Calu3 (cell line): ENCODE data around the gene MYO1B. TPM values are rescaled to one million over a fixed set of nuclear protein-coding genes. Genes with fewer than 3 reads are reported as not detected.

Experiments used
- BruUV-seq: library from RNA; stranded (reverse); fragments of 400-500 nt; replicated peaks from 2 replicates; lab custom pipeline; 2021; lab: Mats Ljungman, UMichigan
- CTCF ChIA-PET: fragments of 300-600 bp; sonication (Branson Sonifier 250); formaldehyde crosslinking; loops from one replicate; lab custom pipeline; 2022; ENCODE audit warnings: antibody characterized with exemption; lab: Charles Lee
- DNase-seq: peaks from one replicate; pipeline ENCODE4 v3.0.0; 2022
- H3K27ac Mint-ChIP-seq: one replicate; pipeline ENCODE4 v1.8.0; 2022; ENCODE audit warnings: mixed read lengths; ENCODE audit not compliant: unreplicated experiment
- H3K27me3 Mint-ChIP-seq: one replicate; pipeline ENCODE4 v1.8.0; 2022; ENCODE audit warnings: mixed read lengths; ENCODE audit not compliant: unreplicated experiment
- H3K36me3 Mint-ChIP-seq: one replicate; pipeline ENCODE4 v1.8.0; 2022; ENCODE audit warnings: mild to moderate bottlenecking, moderate library complexity, mixed read lengths; ENCODE audit not compliant: insufficient read depth, unreplicated experiment
- H3K4me1 Mint-ChIP-seq: one replicate; pipeline ENCODE4 v1.8.0; 2022; ENCODE audit warnings: mild to moderate bottlenecking, low read depth, mixed read lengths; ENCODE audit not compliant: unreplicated experiment
- H3K4me3 Mint-ChIP-seq: one replicate; pipeline ENCODE4 v1.8.0; 2022; ENCODE audit warnings: mild to moderate bottlenecking, low read depth, moderate library complexity, mixed read lengths; ENCODE audit not compliant: unreplicated experiment
- H3K9me3 Mint-ChIP-seq: one replicate; pipeline ENCODE4 v1.8.0; 2022; ENCODE audit warnings: low read depth, mixed read lengths; ENCODE audit not compliant: unreplicated experiment
- CTCF ChIP-seq: fragments of 200-600 bp; IDR thresholded peaks from one replicate; pipeline ENCODE4 v1.8.0; 2022; ENCODE audit warnings: antibody characterized with exemption; ENCODE audit not compliant: unreplicated experiment
- intact Hi-C: fragments of 100-400 bp; cut with micrococcal nuclease; formaldehyde crosslinking; loops from one replicate; pipeline ENCODE4 v1.10.0; 2022; ENCODE audit not compliant: unreplicated experiment
- total RNA-seq: library from RNA; stranded (reverse); gene quantifications from 2 replicates; pipeline ENCODE4 v1.2.3, GENCODE V29; 2022

Gene MYO1B
- total RNA-seq, 1 experiment from 2014 or later = 64.5 TPM

DNA sequence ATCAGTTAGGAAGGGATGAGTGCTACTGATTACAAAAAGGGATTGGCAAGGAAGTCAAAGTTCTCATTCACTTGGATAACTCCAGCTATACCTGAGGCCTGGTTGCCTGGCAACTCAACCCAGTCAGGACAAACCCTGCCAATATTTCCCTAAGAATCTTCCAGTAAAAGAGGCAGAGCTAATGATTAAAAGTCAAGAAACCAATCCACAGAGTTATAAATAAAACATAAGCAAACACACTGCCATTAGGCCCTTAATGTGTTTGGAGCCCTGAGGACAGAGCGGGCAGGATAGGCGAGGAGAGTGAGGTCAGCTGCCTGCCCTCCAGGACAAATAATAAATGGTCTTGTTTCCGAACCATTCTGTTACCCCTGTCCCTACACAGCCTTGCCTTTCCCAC, 217.2 kb downstream of the MYO1B start:
- BruUV-seq = no TSS peak
- CTCF ChIA-PET = no interaction called here
- Mint-ChIP-seq H3K4me1 (no peaks in the 10 kb centered on the region), H3K36me3 (no peaks in the 10 kb centered on the region), H3K9me3 (peaks cover 8% of the 10 kb centered on the region), H3K27ac (no peak overlapping the region), H3K4me3 (no peak overlapping the region), H3K27me3 (no peaks in the 10 kb centered on the region)
- intact Hi-C loops = no loop called here
- no peak for TF ChIP-seq CTCF
- no peak for DNase-seq

DNA sequence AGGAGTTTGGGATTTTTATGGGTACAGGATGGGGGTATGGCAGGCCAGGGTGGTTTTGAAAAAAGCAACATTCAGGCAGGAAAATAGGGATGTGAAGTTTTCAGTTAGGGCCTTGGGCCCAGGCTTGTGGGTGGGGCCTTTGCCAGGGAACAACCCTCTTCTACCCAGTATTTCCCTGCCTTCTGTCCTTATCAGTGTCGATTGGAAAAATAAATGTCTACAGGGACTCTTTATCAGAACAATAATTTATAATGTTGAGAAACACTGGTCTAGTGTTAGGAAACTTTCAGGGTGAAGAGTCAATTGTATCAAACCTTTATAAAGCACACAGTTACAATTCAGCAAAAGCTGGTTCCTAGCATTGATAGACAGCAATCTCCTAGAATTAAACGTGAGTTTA, 218.6 kb downstream of the MYO1B start:
- no peaks in the 10 kb centered on the region for H3K27me3 Mint-ChIP-seq
- CTCF ChIA-PET = no interaction called here

GRCh38 chr2:191465766-191466420, 220.7 kb downstream of the MYO1B start:
- Mint-ChIP-seq H3K36me3 (no peaks in the 10 kb centered on the region), H3K9me3 (peaks cover 2% of the 10 kb centered on the region), H3K27ac (no peak overlapping the region), H3K4me3 (no peak overlapping the region), H3K27me3 (no peaks in the 10 kb centered on the region), H3K4me1 (no peaks in the 10 kb centered on the region)
- CTCF ChIA-PET = no interaction called here
- DNase-seq = no peak
- intact Hi-C loops = no loop called here
- no peak for TF ChIP-seq CTCF
- BruUV-seq = no TSS peak

More for the DNA sequence above, 218.6 kb downstream of the MYO1B start:
- no TSS peak for BruUV-seq
- H3K27ac Mint-ChIP-seq = no peak overlapping the region
- intact Hi-C loops = no loop called here
- peaks cover 8% of the 10 kb centered on the region for H3K9me3 Mint-ChIP-seq
- no peak for TF ChIP-seq CTCF
- DNase-seq = no peak
- no peaks in the 10 kb centered on the region for H3K36me3 Mint-ChIP-seq
- H3K4me1 Mint-ChIP-seq = no peaks in the 10 kb centered on the region
- no peak overlapping the region for H3K4me3 Mint-ChIP-seq

- CTCF ChIA-PET = no interaction called here
- TF ChIP-seq CTCF = no peak
- Mint-ChIP-seq H3K27me3 (no peaks in the 10 kb centered on the region), H3K4me1 (no peaks in the 10 kb centered on the region), H3K36me3 (no peaks in the 10 kb centered on the region), H3K9me3 (no peaks in the 10 kb centered on the region), H3K27ac (no peak overlapping the region), H3K4me3 (no peak overlapping the region)
- no TSS peak for BruUV-seq
- intact Hi-C loops = no loop called here
- no peak for DNase-seq
Measured at GRCh38 chr2:191467113-191467512, 221.9 kb downstream of the MYO1B start.
